ENCODE measurements around the gene ANG.
"Not testable (repeated sequence)": the region's sequence is repeated elsewhere in the genome, so short reads cannot be mapped to it uniquely, and the experiment has no call there.

The ANG gene

DNA sequence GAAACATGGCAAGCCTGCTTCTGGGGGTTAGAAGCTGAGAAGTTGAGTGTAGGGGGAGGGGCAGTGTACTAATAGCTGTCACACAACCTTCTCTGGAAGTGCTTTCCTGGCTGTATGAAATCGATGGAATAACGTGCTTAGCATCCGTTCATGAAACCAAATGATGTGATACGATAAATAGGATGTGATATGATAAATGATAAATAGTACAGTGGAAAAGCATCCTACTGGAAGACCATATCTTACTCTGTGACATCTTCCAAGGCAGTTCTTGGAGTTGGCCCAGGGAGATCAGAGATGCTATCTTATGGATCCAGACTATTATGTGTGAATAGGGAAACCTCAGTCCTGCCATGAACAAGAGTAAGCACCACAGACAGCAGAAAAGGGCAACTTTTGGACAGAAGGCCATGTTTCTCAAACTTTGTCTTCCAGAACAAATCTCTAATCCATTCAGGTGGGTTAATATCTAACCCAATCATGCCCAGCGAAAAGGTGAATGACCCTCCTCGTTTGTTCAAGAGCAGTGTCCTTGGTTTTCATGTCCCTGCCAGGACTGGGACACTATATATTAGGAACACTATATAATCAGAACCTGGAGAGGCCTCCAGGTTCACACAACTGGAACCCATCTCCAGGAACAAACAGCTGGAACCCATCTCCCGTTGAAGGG, at the start of gene ANG:
TSS of gene ANG (plus strand) at position 598 of the 673 bp plus-strand sequence. CDS start 4,801 bp downstream, outside the sequence.
- TF ChIP-seq, protein P1, sequence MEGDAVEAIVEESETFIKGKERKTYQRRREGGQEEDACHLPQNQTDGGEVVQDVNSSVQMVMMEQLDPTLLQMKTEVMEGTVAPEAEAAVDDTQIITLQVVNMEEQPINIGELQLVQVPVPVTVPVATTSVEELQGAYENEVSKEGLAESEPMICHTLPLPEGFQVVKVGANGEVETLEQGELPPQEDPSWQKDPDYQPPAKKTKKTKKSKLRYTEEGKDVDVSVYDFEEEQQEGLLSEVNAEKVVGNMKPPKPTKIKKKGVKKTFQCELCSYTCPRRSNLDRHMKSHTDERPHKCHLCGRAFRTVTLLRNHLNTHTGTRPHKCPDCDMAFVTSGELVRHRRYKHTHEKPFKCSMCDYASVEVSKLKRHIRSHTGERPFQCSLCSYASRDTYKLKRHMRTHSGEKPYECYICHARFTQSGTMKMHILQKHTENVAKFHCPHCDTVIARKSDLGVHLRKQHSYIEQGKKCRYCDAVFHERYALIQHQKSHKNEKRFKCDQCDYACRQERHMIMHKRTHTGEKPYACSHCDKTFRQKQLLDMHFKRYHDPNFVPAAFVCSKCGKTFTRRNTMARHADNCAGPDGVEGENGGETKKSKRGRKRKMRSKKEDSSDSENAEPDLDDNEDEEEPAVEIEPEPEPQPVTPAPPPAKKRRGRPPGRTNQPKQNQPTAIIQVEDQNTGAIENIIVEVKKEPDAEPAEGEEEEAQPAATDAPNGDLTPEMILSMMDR (IDR thresholded peaks at IDR 0.05; ENCODE audit: insufficient read depth, low read depth, low read length, missing control alignments): no peak
- DNase-seq (ENCODE audit: low read depth): no peak
- H3K4me3 ChIP-seq (ENCODE audit: low read depth, low read length): no peak within 1 kb of the TSS

DNA sequence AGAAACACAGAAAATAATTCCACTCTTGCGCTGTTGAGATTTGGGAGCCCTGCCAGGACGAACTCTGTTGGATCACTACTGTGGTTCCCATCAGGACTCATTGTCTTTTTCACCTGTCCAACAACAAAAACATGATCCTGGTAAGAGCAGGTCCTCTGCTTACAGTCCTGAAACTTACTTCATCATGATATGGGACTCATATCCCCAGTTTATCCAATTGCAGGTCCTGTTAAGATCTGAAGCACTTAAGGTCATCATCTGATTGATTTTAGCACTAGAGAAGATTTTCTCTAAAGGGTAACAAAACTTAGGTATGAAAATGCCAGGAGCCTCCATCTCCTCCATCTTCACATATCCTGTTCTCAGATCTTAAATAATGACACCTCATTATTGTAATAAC, 47.0 kb upstream of the ANG start, which contains the start of gene OR6S1:
TSS of gene OR6S1 (minus strand) at position 101 of the 400 bp plus-strand sequence. CDS start at position 101, 0 bp downstream.
- TF ChIP-seq, protein P1 (IDR thresholded peaks at IDR 0.05; ENCODE audit: insufficient read depth, low read depth, low read length, missing control alignments): no peak
- no peak within 1 kb of the TSS for H3K4me3 ChIP-seq (ENCODE audit: low read depth, low read length)
- no peak for DNase-seq (ENCODE audit: low read depth)

DNA sequence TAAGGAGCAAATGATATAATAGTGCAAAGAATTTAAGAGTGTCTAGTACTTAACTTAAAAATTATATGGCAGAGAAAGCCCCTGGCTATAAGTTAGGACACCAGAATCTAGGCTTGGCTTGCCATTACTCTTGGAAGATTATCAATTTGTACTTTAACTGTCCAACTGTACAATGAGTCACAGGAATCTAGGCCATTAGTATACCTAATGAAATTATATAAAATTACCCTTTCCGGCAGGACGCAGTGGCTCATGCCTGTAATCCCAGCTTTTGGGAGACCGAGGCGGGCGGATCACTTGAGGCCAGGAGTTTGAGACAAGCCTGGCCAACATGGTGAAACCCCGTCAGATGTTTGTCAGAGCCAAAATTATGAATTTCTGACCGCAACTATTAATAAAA, 46.4 kb upstream of the ANG start:
- no peak for DNase-seq (ENCODE audit: low read depth)
- no peak overlapping the region for H3K4me3 ChIP-seq (ENCODE audit: low read depth, low read length)
- TF ChIP-seq, protein P1 (IDR thresholded peaks at IDR 0.05; ENCODE audit: insufficient read depth, low read depth, low read length, missing control alignments): no peak

DNA sequence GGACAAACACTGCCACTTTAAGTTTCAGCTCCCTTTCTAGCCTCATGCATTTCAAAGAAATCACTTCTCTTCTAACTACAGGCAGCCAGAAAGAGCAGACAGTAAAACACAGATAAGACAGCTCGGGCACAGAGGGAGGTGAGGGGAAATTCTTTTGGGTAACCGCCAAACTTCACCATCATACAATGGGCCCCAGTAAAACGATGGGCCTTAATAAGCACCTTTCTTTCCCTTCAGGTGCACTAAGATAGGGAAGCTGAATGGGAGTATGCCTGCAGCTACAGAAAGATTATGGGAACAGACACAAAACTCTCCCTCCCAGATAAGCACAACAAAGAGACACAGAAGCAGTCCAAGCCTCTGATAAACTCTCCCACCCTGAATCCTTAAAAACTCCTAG, 45.8 kb upstream of the ANG start:
- DNase-seq (ENCODE audit: low read depth); H3K4me3 ChIP-seq (ENCODE audit: low read depth, low read length): not testable (repeated sequence)

DNA sequence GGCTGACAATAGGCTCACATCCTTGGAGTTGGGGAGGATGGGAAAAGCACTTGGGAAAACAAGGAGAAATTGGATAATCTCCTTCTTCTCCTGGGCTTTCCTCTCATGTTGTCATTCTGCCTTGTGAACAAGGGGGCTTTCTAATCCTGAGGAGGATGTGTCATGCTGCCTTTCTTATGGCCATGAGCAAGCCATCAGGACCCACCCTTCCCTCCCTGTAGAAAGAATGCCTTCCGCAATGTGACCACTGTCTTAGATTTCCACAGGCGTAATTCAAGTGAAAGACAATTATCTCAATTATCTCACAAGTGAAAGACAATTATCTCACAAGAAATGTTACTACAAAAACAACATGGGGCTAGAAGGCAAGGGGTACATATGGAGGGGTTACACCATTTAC, 44.0 kb upstream of the ANG start:
- no peak for DNase-seq (ENCODE audit: low read depth)
- H3K4me3 ChIP-seq (ENCODE audit: low read depth, low read length): no peak overlapping the region
- TF ChIP-seq, protein P1 (IDR thresholded peaks at IDR 0.05; ENCODE audit: insufficient read depth, low read depth, low read length, missing control alignments): no peak

DNA sequence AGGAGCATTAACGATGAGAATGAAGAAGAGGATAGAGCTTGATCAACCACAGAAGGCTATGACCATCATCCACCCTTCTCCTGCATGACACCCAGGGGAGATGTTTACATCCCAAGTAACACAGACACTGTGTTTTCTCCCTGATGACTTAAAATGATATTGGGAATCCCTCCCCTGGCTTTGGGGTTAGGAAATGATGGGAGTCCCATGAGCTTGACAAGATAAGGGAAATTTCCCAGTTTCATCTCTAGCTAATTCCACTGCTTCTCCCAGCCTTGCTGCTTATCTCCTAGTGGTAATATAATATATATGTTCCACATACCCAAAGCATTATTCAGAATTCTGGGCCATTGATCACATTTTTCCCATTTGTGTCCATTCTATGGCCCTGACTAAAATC, 43.1 kb upstream of the ANG start:
- no peak for DNase-seq (ENCODE audit: low read depth)
- TF ChIP-seq, protein P1 (IDR thresholded peaks at IDR 0.05; ENCODE audit: insufficient read depth, low read depth, low read length, missing control alignments): no peak
- no peak overlapping the region for H3K4me3 ChIP-seq (ENCODE audit: low read depth, low read length)

DNA sequence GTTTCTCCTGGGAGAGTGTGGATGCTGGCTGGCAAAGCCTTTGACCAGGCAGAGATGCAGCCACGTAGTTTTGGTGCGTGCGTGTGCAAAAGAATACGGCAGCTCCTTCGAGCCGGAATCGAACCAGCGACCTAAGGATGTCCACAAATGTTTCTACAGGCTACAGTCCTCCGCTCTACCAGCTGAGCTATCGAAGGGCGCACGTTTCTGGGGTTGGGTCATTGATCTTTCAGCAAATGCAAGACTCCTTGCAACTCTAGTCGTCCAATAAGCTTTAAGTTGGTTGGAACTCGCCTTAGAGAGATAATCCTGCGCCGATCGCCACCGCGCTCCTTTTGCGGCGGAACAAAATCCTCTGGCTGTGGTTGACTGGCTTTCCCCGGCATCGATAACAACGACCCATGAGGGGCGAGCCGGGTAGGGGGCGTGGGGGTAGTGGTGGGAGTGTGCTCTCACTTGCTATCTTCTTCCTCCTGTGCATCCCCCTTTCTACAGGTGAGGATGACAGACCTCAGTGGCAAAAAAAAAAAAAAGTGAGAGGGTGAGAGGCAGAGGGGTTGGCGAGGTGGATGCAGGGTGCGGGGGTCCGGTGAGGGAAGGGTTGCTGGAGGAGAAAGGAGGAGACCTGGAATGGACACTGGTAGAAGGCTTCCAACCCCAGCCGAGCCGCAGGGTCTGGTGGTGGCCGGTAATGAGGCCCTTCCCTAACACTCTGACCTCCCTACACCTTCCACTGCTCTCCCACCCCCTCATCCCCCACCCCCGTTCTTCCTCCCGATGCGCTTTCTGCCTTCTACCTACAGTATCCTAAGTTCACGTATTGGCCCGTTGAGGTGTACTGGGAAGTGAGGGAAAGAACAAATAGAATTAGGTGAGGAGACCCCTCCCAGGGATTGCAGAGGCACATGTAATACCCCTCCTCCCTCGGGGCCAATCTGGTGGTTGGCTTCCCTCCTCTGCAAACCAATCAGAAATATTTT, 35.3 kb upstream of the ANG start:
- TF ChIP-seq, protein P1 (IDR thresholded peaks at IDR 0.05; ENCODE audit: insufficient read depth, low read depth, low read length, missing control alignments): no peak
- no peak overlapping the region for H3K4me3 ChIP-seq (ENCODE audit: low read depth, low read length)
- DNase-seq (ENCODE audit: low read depth): peak; percentile 81

All from GM12865 (cell line).